ENCODE measurements around the gene SLC4A9.

Gene SLC4A9

DNA sequence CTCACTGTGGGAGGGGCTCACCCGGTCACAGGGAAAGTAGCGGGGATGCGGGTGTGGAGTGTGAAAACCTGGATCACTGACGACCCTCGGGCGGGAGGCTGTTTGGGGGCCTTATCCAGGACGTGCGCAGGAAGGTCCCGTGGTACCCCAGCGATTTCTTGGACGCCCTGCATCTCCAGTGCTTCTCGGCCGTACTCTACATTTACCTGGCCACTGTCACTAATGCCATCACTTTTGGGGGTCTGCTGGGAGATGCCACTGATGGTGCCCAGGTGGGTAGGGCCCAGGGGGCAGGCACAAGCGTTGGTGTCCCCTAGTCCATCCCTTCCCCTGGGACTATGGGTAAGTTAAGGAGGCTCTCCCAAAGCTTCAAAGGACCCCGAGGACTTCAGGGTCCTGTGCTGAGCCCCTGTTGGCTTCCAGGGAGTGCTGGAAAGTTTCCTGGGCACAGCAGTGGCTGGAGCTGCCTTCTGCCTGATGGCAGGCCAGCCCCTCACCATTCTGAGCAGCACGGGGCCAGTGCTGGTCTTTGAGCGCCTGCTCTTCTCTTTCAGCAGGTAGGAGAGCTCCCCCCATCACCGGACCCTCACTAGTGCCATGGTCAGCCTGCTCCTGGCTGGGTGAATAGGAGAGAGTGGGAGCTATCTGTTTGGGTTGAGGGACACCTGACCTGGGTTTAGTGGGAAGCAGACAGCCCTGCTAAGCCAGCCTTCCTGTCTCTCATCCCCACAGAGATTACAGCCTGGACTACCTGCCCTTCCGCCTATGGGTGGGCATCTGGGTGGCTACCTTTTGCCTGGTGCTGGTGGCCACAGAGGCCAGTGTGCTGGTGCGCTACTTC, 3.9 kb downstream of the SLC4A9 start:
- DNase-seq = no peak

DNA sequence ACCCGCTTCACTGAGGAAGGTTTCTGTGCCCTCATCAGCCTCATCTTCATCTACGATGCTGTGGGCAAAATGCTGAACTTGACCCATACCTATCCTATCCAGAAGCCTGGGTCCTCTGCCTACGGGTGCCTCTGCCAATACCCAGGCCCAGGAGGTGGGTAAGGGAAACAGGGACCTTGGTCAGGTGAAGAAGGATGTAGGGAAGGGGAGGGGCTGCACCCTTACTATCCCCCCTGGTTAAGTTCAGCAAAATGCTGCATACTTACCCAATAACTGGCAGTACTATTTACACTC, 4.4 kb downstream of the SLC4A9 start:
- DNase-seq = no peak

GRCh38 chr5:140365282-140365681, 5.3 kb downstream of the SLC4A9 start:
- no peak for DNase-seq

- no peak for DNase-seq
Observed at GRCh38 chr5:140365941-140366340, 5.9 kb downstream of the SLC4A9 start.

- no peak for DNase-seq
Observed at GRCh38 chr5:140366589-140367255, 6.7 kb downstream of the SLC4A9 start.

DNA sequence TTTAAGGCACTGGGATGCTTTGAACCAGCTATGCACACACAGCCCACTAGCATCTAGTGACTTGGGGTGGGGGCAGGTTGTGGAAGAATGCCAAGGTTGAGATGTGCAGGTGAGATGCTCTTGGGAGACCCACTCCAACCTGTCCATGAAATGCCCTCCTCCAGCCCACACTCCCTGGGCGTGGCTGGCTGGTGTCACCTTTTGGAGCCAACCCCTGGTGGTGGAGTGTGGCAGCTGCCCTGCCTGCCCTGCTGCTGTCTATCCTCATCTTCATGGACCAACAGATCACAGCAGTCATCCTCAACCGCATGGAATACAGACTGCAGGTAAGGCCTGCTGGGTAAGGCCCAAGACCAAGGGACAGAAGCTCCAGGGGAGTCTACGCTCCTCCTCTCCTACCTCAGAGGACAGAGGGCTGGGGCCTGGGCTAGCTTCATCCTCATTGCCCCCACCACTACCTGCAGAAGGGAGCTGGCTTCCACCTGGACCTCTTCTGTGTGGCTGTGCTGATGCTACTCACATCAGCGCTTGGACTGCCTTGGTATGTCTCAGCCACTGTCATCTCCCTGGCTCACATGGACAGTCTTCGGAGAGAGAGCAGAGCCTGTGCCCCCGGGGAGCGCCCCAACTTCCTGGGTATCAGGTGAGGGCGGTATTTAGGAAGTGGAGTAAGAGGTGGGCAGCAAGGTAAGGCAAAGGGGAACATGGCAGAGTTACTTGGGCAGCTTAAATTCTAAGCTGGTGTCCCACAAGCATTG, 7.4 kb downstream of the SLC4A9 start:
- DNase-seq = no peak

- DNase-seq = no peak
Observed at GRCh38 chr5:140371356-140372151, 11.6 kb downstream of the SLC4A9 start.

GRCh38 chr5:140372971-140373487, 13.0 kb downstream of the SLC4A9 start:
- peak; percentile 66 for DNase-seq

GRCh38 chr5:140381351-140381750, 21.4 kb downstream of the SLC4A9 start:
- DNase-seq = no peak

DNA sequence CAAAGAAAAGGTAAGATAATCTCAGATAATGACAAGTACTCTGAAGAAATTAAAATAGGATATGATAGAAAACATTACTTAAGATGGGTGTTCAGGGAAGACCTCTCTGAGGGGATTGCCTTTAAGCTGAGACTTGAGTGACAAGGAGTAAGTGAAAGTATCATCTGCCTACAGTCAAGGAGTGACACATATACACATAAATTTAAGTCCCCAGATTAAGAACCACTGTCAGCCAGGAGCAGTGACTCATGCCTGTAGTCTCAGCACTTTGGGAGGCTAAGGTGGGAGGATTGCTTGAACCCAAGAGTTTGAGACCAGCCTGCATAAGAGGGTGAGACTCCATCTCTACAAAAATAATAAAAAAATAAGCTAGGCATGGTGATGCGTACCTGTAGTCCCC, 22.0 kb downstream of the SLC4A9 start:
- DNase-seq = no peak

- DNase-seq = no peak
Observed at GRCh38 chr5:140382866-140383265, 22.9 kb downstream of the SLC4A9 start.

GRCh38 chr5:140383300-140383699, 23.3 kb downstream of the SLC4A9 start:
- peak; percentile 6 for DNase-seq

DNA sequence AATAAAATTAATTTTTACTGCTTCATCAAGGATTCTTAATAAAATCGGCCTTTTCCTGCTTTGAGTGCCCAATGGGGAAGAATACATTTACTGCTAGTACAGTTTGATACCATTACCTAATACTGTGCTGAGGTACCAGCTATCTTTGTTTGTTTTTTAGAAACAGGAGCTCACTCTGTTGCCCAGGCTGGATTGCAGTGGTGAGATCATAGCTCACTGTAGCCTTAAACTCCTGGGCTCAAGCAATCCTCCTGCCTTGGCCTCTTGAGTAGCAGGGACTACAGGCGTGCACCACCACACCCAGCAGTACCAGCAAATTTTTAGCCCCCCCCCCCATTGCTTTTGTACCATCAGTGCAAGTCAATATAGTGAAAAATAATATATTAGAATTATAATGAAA, 28.1 kb downstream of the SLC4A9 start:
- DNase-seq = no peak

GRCh38 chr5:140391312-140391711, 31.3 kb downstream of the SLC4A9 start:
- peak; percentile 54 for DNase-seq

DNA sequence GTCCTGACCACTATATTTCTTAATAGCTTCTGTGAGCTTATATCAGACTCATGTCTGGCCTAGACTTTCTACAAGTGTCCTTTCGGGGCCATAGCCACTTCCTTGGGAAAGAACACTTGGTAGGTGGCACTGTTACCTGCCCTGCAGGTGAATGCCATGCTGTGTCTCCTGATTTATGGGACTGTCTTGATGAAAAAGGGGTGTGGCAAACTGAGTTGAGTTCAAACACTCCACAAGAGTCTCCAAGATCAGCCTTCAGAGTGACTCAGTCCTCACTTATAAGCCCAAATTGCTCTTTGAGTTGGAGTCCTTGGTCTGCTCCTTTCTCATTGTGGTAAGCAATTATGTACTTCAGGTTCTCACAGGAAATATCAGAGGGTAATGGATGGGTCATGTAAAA, 31.7 kb downstream of the SLC4A9 start:
- no peak for DNase-seq

- no peak for DNase-seq
Observed at GRCh38 chr5:140393738-140394137, 33.7 kb downstream of the SLC4A9 start.

DNA sequence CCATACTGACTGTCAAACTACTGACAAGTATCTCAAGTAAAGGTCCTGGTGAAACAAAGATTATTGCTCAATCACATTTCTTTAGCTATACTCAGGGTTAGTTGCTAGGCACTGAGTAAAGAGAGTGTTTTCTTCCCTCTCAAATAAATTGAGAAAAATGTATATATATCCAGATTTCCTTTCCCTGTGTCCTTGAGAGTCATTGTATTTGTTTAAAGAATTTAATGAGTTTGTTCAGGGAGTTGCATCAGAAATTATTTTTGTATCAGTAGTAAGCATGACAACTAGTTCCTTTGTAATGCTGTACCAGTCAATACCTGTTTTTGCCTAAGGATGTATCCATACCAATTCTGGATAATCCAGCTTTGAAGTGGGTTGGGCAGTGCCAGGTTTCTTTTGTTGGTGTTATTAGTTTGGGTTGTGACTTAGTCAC, 38.4 kb downstream of the SLC4A9 start:
- DNase-seq = no peak

GRCh38 chr5:140399979-140400729, 40.2 kb downstream of the SLC4A9 start:
- DNase-seq = no peak

DNA sequence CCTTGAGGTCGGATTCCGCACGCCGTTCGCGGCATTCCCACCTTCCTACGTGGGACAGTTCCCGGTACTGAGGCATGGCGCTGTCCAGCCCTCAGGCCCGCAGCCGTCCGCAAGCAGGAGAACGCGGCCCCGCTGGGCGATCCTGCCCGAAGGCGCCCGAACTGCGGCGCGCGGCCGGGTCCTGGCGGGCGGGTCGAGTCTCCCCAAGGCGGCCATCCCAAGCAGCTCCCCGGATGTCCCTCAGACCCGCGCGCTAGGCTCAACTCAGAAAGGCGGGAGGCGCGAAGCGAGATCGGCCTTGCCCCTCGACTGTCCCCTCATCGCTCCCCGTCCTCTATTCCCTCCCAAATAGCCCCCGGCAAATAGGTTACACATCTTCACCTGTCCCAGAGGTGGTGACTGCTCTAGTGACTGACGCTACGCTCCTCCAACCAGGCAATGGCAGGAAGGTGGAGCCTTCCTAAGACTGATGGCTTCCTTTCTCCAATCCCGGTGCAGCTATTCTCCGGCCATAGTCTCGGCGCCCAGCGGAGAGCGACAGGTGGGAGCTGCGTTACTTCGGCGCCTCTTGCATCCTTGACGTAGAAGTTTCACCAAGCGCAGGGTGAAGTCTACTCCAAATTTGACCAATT, 40.9 kb downstream of the SLC4A9 start:
- DNase-seq = peak; percentile 95

GRCh38 chr5:140401362-140402257, 41.6 kb downstream of the SLC4A9 start, which contains the start of gene ANKHD1:
Gene ANKHD1 (plus strand): TSS chr5:140401833. CDS start chr5:140401968, 135 bp downstream.
- DNase-seq = peak; percentile 100
